Measurements from ENCODE around the gene MED25.

The MED25 gene

GRCh38 chr19:49845414-49845813, 27.3 kb downstream of the MED25 start:
- DNase-seq = no peak

- no peak for DNase-seq
These were observed 28.3 kb downstream of the MED25 start for GRCh38 chr19:49846408-49846807.

GRCh38 chr19:49847731-49848696, 29.9 kb downstream of the MED25 start:
- no peak for DNase-seq

GRCh38 chr19:49848938-49849337, 30.8 kb downstream of the MED25 start:
- no peak for DNase-seq

GRCh38 chr19:49849433-49850220, 31.5 kb downstream of the MED25 start:
- no peak for DNase-seq

- DNase-seq = no peak
These were observed 32.1 kb downstream of the MED25 start for GRCh38 chr19:49850221-49850486.

- peak; percentile 81 to 92 for DNase-seq
These were observed 32.6 kb downstream of the MED25 start, which contains the start of gene PTOV1 for GRCh38 chr19:49850487-49851342. TSS of gene PTOV1 (plus strand) at chr19:49851159.

- DNase-seq = peak in 1 of 2 experiments; percentile 32
These were observed 33.6 kb downstream of the MED25 start for GRCh38 chr19:49851456-49852259.

GRCh38 chr19:49852631-49853126, 34.6 kb downstream of the MED25 start:
- DNase-seq = no peak

GRCh38 chr19:49853852-49854377, 35.8 kb downstream of the MED25 start:
- no peak for DNase-seq

- no peak for DNase-seq
These were observed 36.5 kb downstream of the MED25 start for GRCh38 chr19:49854378-49855263.

- no peak for DNase-seq
These were observed 37.2 kb downstream of the MED25 start for GRCh38 chr19:49855277-49855675.

- no peak for DNase-seq
These were observed 37.8 kb downstream of the MED25 start for GRCh38 chr19:49855676-49856573.

GRCh38 chr19:49856574-49857021, 38.5 kb downstream of the MED25 start:
- no peak for DNase-seq

GRCh38 chr19:49857061-49857837, 39.2 kb downstream of the MED25 start:
- no peak for DNase-seq

GRCh38 chr19:49857838-49858087, 39.7 kb downstream of the MED25 start:
- no peak for DNase-seq

GRCh38 chr19:49858088-49858985, 40.2 kb downstream of the MED25 start:
- DNase-seq = no peak
